8988T (cell line): ENCODE data around the gene EEF1AKMT3.

Source experiments
- DNase-seq: peaks from one replicate; pipeline ENCODE4 v3.0.0; 2011

Gene EEF1AKMT3

GRCh38 chr12:57735198-57735855, 37.1 kb upstream of the EEF1AKMT3 start:
- no peak for DNase-seq

GRCh38 chr12:57735952-57736740, 36.3 kb upstream of the EEF1AKMT3 start:
- DNase-seq, result peak; percentile 95

- DNase-seq, result no peak
Observed at GRCh38 chr12:57736741-57737466, 35.5 kb upstream of the EEF1AKMT3 start.

- no peak for DNase-seq
Observed at GRCh38 chr12:57737467-57738460, 34.6 kb upstream of the EEF1AKMT3 start.

DNA sequence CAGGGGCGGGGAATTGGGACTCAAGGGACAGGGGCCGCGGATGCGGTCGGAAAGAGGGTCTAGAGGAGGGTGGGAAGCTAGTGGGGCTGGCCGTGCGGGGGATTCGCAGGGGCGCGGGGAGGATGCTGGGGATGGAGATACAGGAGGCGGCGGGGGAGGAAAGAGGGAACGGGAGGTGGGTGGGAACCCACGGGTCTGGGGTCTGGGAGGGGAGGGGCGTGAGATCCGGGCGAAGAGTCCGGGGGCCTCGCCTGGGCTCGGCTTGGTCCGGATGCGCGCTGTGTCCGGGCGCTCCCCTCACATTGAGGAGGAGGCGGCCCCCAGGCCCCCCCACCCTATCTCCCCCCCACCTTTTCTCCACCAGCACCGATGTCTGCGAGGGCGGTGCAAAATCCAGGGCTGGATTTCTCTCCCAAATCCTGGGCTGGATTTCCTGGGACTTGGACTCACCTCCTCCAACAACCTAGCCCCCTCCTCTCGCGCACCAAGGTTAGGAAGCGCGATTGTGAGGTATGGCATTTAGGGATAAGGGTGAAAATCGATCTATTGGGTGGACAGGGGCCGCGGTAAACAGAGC, 33.7 kb upstream of the EEF1AKMT3 start, which contains the start of gene AGAP2:
Gene AGAP2 (minus strand): TSS at position 82 of the 577 bp plus-strand sequence. CDS start 496 bp downstream, outside the sequence.
- DNase-seq, result no peak

DNA sequence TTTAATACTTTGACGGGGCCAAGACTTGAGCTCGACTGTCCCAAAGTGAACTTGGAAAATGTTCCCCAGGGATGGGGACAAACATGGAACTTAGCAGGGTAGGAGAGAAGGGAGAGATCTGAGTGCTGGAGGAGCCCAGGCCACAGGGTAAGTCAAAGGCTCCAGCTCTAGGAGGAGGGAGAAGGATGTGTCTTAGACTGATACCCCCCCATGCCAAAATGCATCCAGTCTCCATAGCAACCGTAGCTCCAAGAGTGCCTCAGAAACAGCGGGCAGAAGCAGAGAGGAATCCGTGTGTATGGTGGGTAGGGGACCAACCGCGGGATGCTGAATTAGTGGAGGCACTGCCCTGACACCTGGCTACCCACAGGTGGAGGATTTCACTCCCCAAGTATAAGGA, 33.0 kb upstream of the EEF1AKMT3 start:
- no peak for DNase-seq

- no peak for DNase-seq
Observed at GRCh38 chr12:57739914-57740538, 32.4 kb upstream of the EEF1AKMT3 start.

GRCh38 chr12:57740656-57741412, 31.6 kb upstream of the EEF1AKMT3 start:
- DNase-seq, result no peak

GRCh38 chr12:57741413-57741789, 31.0 kb upstream of the EEF1AKMT3 start:
- no peak for DNase-seq

GRCh38 chr12:57741844-57742738, 30.3 kb upstream of the EEF1AKMT3 start:
- peak; percentile 79 for DNase-seq

DNA sequence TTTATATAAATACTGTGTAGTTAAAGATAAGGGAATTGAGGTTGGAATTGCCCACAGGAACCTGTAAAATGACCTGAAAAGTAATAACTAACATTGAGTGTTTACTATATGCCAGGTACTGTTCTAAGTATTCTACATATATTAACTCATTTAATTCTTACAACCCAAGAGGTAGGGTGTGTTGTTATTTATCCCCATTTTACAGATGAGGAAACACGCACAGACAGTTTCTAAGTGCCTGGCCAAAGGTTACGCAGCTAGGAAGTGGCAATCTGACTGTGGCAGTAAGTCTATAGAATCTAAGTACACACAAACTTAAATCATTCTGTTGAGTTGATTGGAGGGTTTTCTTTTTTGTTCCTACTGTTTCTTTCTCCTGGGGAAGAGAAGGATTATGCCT, 28.6 kb upstream of the EEF1AKMT3 start:
- no peak for DNase-seq

DNA sequence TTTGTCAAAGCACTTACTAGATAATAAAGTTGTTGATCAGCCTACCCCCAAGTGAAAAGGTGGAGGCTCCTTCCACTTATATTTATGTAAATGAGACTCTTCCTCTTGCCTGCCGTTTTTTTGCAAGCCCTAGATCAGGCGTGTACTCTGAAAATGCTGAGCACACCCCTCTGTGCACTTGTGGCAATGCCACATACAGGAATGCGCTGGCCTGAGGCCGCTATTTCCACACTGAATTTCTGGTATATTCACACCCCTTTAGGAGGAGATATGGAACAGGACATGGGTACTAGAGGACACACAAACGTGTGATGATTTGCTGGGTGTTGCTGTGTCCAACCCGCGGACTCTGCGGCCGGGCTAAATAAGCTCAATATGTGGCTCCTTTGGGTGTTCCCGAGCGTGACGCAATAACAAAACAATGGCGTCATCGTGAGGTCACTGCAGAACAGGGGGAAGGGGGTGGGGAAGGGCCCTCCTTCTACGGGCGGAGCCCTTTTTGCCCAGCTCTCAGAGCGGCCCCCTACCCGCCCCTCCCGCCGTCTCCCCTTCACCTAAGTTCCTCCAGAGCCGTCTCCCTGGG, 28.1 kb upstream of the EEF1AKMT3 start:
- no peak for DNase-seq

DNA sequence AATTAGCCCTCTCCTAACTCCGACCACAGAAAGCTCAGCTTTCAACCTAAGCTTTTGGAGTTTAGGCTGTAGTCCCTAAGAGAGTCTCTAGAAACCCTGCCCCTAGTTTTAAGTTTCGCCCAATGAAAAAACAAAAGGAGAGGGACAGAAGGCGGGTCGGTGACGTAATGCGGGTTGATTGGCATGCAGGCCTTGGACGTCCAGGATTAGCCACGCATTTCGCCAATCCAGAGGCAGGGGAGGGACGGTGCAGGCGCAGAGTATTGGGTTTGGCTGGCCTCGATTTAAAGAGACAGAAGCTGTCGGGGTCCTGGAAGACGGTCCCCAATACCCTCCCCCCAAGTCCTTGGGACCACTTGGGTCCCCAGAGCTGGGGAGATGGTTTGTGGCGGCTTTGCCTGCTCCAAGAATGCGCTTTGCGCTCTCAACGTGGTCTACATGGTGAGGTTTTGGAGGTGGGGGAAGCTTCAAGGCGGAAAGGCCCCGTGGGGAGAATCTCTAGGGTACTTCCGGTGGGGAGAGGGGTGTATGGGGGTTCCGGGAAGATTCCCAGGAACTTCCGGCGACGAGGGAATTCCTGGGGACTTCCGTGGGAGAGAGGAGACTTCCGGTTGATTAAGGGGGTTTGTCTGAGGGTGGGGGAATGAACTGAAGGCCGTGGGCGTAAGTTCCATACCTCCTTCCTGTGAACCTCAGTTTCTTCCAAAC, 27.5 kb upstream of the EEF1AKMT3 start, which contains the start of gene TSPAN31:
Gene TSPAN31 (plus strand): TSS at position 263 of the 708 bp plus-strand sequence. CDS start 116 bp downstream, at position 379.
- DNase-seq, result peak; percentile 81

- no peak for DNase-seq
Observed at GRCh38 chr12:57745485-57745881, 26.9 kb upstream of the EEF1AKMT3 start.

GRCh38 chr12:57746025-57746424, 26.4 kb upstream of the EEF1AKMT3 start:
- DNase-seq, result no peak

DNA sequence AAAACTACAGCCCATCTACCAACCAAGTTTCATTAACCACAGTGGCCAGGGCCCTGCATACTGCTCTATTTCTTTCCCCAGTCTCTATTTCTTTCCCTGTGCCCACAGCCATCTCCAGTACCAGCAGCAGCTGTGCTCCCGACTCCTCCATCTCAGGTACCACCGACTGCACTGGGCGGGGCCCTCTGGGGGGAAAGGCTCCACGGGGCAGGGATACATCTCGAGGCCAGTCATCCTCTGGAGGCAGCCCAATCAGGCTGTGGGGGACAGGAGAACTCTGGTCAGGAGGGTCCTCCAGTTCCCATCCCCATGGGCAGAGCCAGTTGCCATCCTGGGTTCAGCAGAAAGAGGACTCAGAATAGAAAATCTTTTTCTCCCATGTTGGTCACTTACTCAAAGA, 23.4 kb upstream of the EEF1AKMT3 start:
- no peak for DNase-seq

- no peak for DNase-seq
Observed at GRCh38 chr12:57750561-57751431, 21.6 kb upstream of the EEF1AKMT3 start.
